Measurements from ENCODE around the gene SLC16A13. TPM values are rescaled to one million over a fixed set of nuclear protein-coding genes. Genes with fewer than 3 reads are reported as not detected.
A peak's percentile ranks its signal among the peaks of the same experiment; 100 is the strongest.

Gene SLC16A13
- total RNA-seq, 1 donor from 2014 or later: 3.4 TPM

GRCh38 chr17:7019839-7020519 is 15.8 kb upstream of the SLC16A13 start:
- DNase-seq (ENCODE audit: low read depth): no peak
- peak overlapping the region; percentile 17 for H3K4me3 ChIP-seq (ENCODE audit: low read depth, low read length)
- peaks cover 17% of the 10 kb centered on the region for H3K27me3 ChIP-seq (ENCODE audit: control insufficient read depth, insufficient read depth, low read length)
- H3K36me3 ChIP-seq (ENCODE audit: control insufficient read depth, insufficient read depth, low read length): no peaks in the 10 kb centered on the region
- TF ChIP-seq CTCF (IDR thresholded peaks at IDR 0.05; ENCODE audit: insufficient read depth, low read length, poor library complexity, severe bottlenecking): no peak

- Histone ChIP-seq H3K36me3 (ENCODE audit: control insufficient read depth, insufficient read depth, low read length) (no peaks in the 10 kb centered on the region), H3K4me3 (ENCODE audit: low read depth, low read length) (no peak overlapping the region), H3K27me3 (ENCODE audit: control insufficient read depth, insufficient read depth, low read length) (peaks cover 17% of the 10 kb centered on the region)
- DNase-seq (ENCODE audit: low read depth): no peak
- TF ChIP-seq CTCF (IDR thresholded peaks at IDR 0.05; ENCODE audit: insufficient read depth, low read length, poor library complexity, severe bottlenecking): no peak
These were observed 14.7 kb upstream of the SLC16A13 start for GRCh38 chr17:7020894-7021664.

- peak; percentile 89 for TF ChIP-seq CTCF (IDR thresholded peaks at IDR 0.05; ENCODE audit: insufficient read depth, low read length, poor library complexity, severe bottlenecking)
- Histone ChIP-seq H3K4me3 (ENCODE audit: low read depth, low read length) (no peak overlapping the region), H3K27me3 (ENCODE audit: control insufficient read depth, insufficient read depth, low read length) (peaks cover 17% of the 10 kb centered on the region), H3K36me3 (ENCODE audit: control insufficient read depth, insufficient read depth, low read length) (no peaks in the 10 kb centered on the region)
- DNase-seq (ENCODE audit: low read depth): no peak
These were observed 13.6 kb upstream of the SLC16A13 start for GRCh38 chr17:7021993-7022778.

GRCh38 chr17:7022781-7023571 is 12.8 kb upstream of the SLC16A13 start, which contains the start of gene BCL6B:
BCL6B (plus strand) TSS chr17:7023050; CDS start chr17:7023672, 622 bp downstream.
- H3K27me3 ChIP-seq (ENCODE audit: control insufficient read depth, insufficient read depth, low read length): peaks cover 17% of the 10 kb centered on the region
- no peak for TF ChIP-seq CTCF (IDR thresholded peaks at IDR 0.05; ENCODE audit: insufficient read depth, low read length, poor library complexity, severe bottlenecking)
- H3K4me3 ChIP-seq (ENCODE audit: low read depth, low read length): no peak within 1 kb of the TSS
- H3K36me3 ChIP-seq (ENCODE audit: control insufficient read depth, insufficient read depth, low read length): no peaks in the 10 kb centered on the region
- no peak for DNase-seq (ENCODE audit: low read depth)

- no peak for TF ChIP-seq CTCF (IDR thresholded peaks at IDR 0.05; ENCODE audit: insufficient read depth, low read length, poor library complexity, severe bottlenecking)
- Histone ChIP-seq H3K4me3 (ENCODE audit: low read depth, low read length) (no peak overlapping the region), H3K27me3 (ENCODE audit: control insufficient read depth, insufficient read depth, low read length) (peaks cover 17% of the 10 kb centered on the region)
These were observed 12.0 kb upstream of the SLC16A13 start for GRCh38 chr17:7023576-7024401.

More at GRCh38 chr17:7023576-7024401, 12.0 kb upstream of the SLC16A13 start:
- no peaks in the 10 kb centered on the region for H3K36me3 ChIP-seq (ENCODE audit: control insufficient read depth, insufficient read depth, low read length)
- DNase-seq (ENCODE audit: low read depth): peak; percentile 51
